Tibial nerve (tissue), 4 donors: ENCODE results near the gene MIEN1. TPM values are rescaled to one million over a fixed set of nuclear protein-coding genes. Genes with fewer than 3 reads are reported as not detected.
A peak's percentile ranks its signal among the peaks of the same experiment; 100 is the strongest.

ENCODE experiments used
- DNase-seq, 2 donors: peaks; one replicate each; pipeline ENCODE4 v3.0.0-alpha.2; 2019; ENCODE audit warnings: low spot score in 2 of 2
- H3K27ac ChIP-seq, 4 donors: fragments of 200-600 bp; sonication (generic) in 3 of 4; one replicate each; pipeline ENCODE4 v1.5.1; 2017 to 2019; ENCODE audit warnings: mild to moderate bottlenecking in 1 of 4
- H3K27me3 ChIP-seq, 2 donors: fragments of 200-600 bp; sonication (generic) in 1 of 2; one replicate each; pipeline versions ENCODE4 v1.5.1 to v1.6.0; 2017 to 2019
- H3K36me3 ChIP-seq, 3 donors: fragments of 200-600 bp; sonication (generic); one replicate each; pipeline ENCODE4 v1.5.1; 2018 to 2019
- H3K4me1 ChIP-seq, 4 donors: fragments of 200-600 bp; sonication (generic) in 3 of 4; one replicate each; pipeline ENCODE4 v1.5.1; 2017 to 2019
- H3K4me3 ChIP-seq, 4 donors: fragments of 200-600 bp; sonication (generic) in 3 of 4; one replicate each; pipeline ENCODE4 v1.5.1; 2017 to 2019; ENCODE audit warnings: mild to moderate bottlenecking in 1 of 4, moderate library complexity in 1 of 4
- H3K9me3 ChIP-seq, 4 donors: fragments of 200-600 bp; sonication (generic) in 3 of 4; one replicate each; pipeline ENCODE4 v1.5.1; 2017 to 2019
- CTCF ChIP-seq, 5 experiments: fragments of 200-600 bp in 3 of 5; fragments of 450-650 bp in 2 of 5; sonication (generic) in 3 of 5; IDR thresholded peaks; one replicate each; pipeline ENCODE4 v1.5.1; 2016 to 2019; ENCODE audit warnings: antibody characterized with exemption in 5 of 5, mild to moderate bottlenecking in 3 of 5, moderate library complexity in 2 of 5
- EP300 ChIP-seq, 2 donors: sonication (generic); formaldehyde crosslinking; IDR thresholded peaks; one replicate each; pipeline ENCODE4 v1.6.1; 2017; ENCODE audit warnings: antibody characterized with exemption in 2 of 2, mild to moderate bottlenecking in 1 of 2
- POLR2A ChIP-seq, 2 donors: fragments of 450-650 bp; IDR thresholded peaks; one replicate each; pipeline ENCODE4 v1.6.1; 2017; ENCODE audit warnings: antibody characterized with exemption in 2 of 2, mild to moderate bottlenecking in 2 of 2, moderate library complexity in 2 of 2
- WGBS, 2 donors: methylation state at CpG; one replicate each; pipeline ENCODE4 v1.1.5; 2018; 5-methylcytosine and 5-hydroxymethylcytosine counted together
- total RNA-seq, 4 donors: library from RNA; depleted of rRNA; stranded (reverse); fragments of >200 nt; gene quantifications; one replicate each; pipeline ENCODE4 v1.1.0, GENCODE V29; 2016

Gene MIEN1
- total RNA-seq, 4 donors from 2014 or later: 29.8 to 65.3 (median 43.5) TPM

DNA sequence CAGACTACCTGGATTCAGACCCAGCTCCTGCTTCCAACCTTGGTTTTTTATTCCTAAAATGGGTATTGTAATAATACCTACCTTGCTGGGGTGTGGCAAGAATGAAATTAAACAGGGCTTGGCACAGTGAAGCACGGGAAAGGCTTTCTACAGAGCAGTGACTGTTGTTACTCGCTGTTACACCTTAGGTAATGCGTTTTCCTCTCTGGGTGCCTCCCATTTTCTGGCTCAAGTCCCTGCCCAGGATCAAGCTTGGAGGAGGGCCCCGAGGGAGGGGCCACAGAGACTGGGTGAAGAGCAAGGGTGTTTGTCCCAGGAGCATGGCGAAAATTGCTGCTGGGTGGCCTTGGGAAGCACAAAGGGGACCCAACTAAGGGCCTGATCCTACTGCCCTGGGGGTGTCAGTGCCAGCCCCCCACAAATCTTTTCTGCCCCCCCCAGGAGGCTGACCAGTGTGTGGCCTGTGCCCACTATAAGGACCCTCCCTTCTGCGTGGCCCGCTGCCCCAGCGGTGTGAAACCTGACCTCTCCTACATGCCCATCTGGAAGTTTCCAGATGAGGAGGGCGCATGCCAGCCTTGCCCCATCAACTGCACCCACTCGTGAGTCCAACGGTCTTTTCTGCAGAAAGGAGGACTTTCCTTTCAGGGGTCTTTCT, 13.3 kb downstream of the MIEN1 start:
- TF ChIP-seq EP300 (IDR thresholded peaks at IDR 0.05) (no peak), CTCF (IDR thresholded peaks at IDR 0.05) (no peak), POLR2A (IDR thresholded peaks at IDR 0.05) (no peak)
- Histone ChIP-seq H3K27me3 (no peaks in the 10 kb centered on the region), H3K27ac (peak overlapping the region in 1 of 4 donors; percentile 36), H3K4me3 (no peak overlapping the region), H3K9me3 (no peaks in the 10 kb centered on the region), H3K36me3 (peaks cover 0 to 100% (median 3%) of the 10 kb centered on the region in 3 donors), H3K4me1 (no peaks in the 10 kb centered on the region)
- WGBS, 2 donors: 69 to 81% methylated on average over 11 of the region's 11 CpGs
- DNase-seq: no peak

DNA sequence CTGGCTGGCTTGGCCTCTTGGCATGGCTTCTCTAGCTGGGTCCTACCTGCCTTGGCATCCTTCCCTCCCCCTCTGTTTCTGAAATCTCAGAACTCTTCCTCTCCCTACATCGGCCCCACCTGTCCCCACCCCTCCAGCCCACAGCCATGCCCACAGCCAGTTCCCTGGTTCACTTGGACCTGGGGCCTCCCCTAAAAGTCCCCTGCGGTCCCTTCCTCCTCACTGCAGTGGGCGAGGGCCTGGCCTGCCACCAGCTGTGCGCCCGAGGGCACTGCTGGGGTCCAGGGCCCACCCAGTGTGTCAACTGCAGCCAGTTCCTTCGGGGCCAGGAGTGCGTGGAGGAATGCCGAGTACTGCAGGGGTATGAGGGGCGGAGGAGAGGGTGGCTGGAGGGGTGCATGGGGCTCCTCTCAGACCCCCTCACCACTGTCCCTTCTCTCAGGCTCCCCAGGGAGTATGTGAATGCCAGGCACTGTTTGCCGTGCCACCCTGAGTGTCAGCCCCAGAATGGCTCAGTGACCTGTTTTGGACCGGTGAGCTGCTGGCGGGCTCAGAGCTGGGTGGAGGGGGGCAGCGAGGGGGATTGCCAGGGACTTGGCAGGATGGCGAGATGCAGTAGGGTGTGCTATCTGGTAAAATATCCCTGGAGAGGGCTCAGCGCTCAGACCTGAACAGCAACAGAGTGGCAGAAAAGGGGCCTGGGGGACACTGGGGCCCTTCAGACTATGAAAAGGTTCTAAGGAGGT, 14.1 kb downstream of the MIEN1 start:
- no peak overlapping the region for H3K27ac ChIP-seq
- DNase-seq: no peak
- no peaks in the 10 kb centered on the region for H3K27me3 ChIP-seq
- peaks cover 0 to 100% (median 3%) of the 10 kb centered on the region in 3 donors for H3K36me3 ChIP-seq
- no peaks in the 10 kb centered on the region for H3K4me1 ChIP-seq
- H3K4me3 ChIP-seq: no peak overlapping the region
- TF ChIP-seq EP300 (IDR thresholded peaks at IDR 0.05) (no peak), CTCF (IDR thresholded peaks at IDR 0.05) (no peak), POLR2A (IDR thresholded peaks at IDR 0.05) (no peak)
- H3K9me3 ChIP-seq: no peaks in the 10 kb centered on the region
- 72 to 78% methylated on average over 14 to 15 of the region's 15 CpGs for WGBS, 2 donors

DNA sequence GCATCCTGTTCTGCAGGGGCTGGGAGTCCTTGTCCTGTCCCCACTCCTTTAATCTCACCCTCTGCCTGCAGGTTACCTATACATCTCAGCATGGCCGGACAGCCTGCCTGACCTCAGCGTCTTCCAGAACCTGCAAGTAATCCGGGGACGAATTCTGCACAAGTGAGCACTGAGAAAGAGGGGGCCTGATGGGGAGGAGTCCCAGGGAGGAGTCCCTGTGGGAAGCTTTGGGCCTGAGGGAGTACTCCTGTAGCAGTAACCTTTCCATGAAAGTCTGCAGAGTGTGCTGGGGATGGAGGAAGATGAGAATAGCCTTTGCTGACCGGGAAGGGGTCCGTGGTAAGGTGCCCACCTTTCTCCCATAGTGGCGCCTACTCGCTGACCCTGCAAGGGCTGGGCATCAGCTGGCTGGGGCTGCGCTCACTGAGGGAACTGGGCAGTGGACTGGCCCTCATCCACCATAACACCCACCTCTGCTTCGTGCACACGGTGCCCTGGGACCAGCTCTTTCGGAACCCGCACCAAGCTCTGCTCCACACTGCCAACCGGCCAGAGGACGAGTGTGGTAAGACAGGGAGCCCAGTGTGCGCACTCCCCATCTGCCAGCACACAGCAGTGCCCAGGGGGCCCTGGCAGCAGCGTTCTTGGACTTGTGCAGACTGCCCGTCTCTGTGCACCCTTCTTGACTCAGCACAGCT, 14.8 kb downstream of the MIEN1 start:
- H3K4me1 ChIP-seq: no peaks in the 10 kb centered on the region
- H3K36me3 ChIP-seq: peaks cover 0 to 100% (median 3%) of the 10 kb centered on the region in 3 donors
- H3K27ac ChIP-seq: no peak overlapping the region
- H3K9me3 ChIP-seq: no peaks in the 10 kb centered on the region
- no peak overlapping the region for H3K4me3 ChIP-seq
- no peaks in the 10 kb centered on the region for H3K27me3 ChIP-seq
- DNase-seq: no peak
- TF ChIP-seq EP300 (IDR thresholded peaks at IDR 0.05): no peak
- TF ChIP-seq CTCF (IDR thresholded peaks at IDR 0.05): no peak
- no peak for TF ChIP-seq POLR2A (IDR thresholded peaks at IDR 0.05)
- 94 to 95% methylated on average over 18 of the region's 18 CpGs for WGBS, 2 donors

- TF ChIP-seq POLR2A (IDR thresholded peaks at IDR 0.05) (no peak), EP300 (IDR thresholded peaks at IDR 0.05) (no peak), CTCF (IDR thresholded peaks at IDR 0.05) (no peak)
- 73 to 81% methylated on average over 4 of the region's 4 CpGs for WGBS, 2 donors
- DNase-seq: no peak
- Histone ChIP-seq H3K27me3 (no peaks in the 10 kb centered on the region), H3K4me3 (no peak overlapping the region), H3K9me3 (no peaks in the 10 kb centered on the region), H3K27ac (no peak overlapping the region), H3K4me1 (peaks cover 0 to 5% (median 0%) of the 10 kb centered on the region in 4 donors), H3K36me3 (peaks cover 3 to 100% (median 7%) of the 10 kb centered on the region in 3 donors)
Observed at GRCh38 chr17:39714234-39714633, 16.1 kb downstream of the MIEN1 start.
